ENCODE measurements around the gene SHISAL2A. TPM values are rescaled to one million over a fixed set of nuclear protein-coding genes. Genes with fewer than 3 reads are reported as not detected.

The SHISAL2A gene
- total RNA-seq, 1 experiment from 2014 or later, result 0.90 TPM

DNA sequence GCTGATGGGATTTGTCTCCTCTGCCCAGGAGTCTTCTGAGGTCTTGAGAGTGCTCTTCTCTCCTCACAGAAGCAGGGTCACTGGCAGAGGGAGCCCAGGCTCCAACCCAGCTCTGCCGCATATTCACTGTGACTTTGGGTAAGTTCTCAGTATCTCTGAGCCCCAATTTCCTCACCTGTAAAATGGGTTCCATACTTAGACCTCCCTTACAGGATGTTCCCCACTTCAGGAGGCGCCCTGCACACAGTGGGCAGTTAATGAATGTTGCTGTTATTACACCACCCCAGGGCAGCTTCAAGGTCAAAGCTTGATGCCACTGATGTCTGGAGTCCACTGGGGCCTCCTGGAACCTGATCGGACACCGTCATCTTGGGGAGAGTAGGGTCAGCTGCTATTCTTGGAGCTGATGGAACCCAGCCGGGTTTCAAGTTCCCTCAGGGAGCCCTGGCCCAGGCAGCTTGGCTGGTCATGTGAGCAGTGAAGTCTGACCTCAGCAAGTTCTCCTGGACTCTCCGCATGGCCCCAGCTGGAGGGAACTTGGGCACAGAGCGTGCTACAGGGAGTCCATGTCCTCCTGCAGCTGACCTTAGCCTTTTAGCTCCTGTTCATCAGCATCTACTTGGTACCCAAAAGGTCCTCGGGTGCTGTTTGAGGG lies 43.4 kb downstream of the SHISAL2A start:
- Histone ChIP-seq H2BK15ac (ENCODE audit: low read depth, low read length) (no peak overlapping the region), H3K18ac (ENCODE audit: insufficient read length, low read depth, low read length) (no peak overlapping the region), H2BK5ac (ENCODE audit: insufficient read length, low read length) (no peak overlapping the region), H4K5ac (ENCODE audit: insufficient read length, low read depth, low read length) (no peak overlapping the region), H3K56ac (ENCODE audit: insufficient read length, low read depth, low read length) (no peak overlapping the region), H3K4me2 (ENCODE audit: insufficient read depth, insufficient read length, low read length) (no peak overlapping the region), H4K8ac (replicated peaks; ENCODE audit: insufficient read length, low read depth, low read length) (no peak overlapping the region), H3K79me1 (ENCODE audit: insufficient read depth, low read depth, low read length, poor library complexity, severe bottlenecking) (no peaks in the 10 kb centered on the region), H2AFZ (ENCODE audit: low read length) (no peak overlapping the region), H3K9me3 (ENCODE audit: control insufficient read depth, low read depth, low read length) (no peaks in the 10 kb centered on the region), H3K27me3 (ENCODE audit: insufficient read depth, low read length) (no peaks in the 10 kb centered on the region), H3K23me2 (ENCODE audit: insufficient read length, low read depth, low read length, poor library complexity, severe bottlenecking) (no peaks in the 10 kb centered on the region), H2BK120ac (ENCODE audit: low read depth, low read length, poor library complexity, severe bottlenecking) (no peak overlapping the region), H2BK20ac (ENCODE audit: low read depth, low read length, poor library complexity, severe bottlenecking) (no peak overlapping the region), H3K79me2 (ENCODE audit: insufficient read depth, low read length) (no peaks in the 10 kb centered on the region), H3K4me1 (ENCODE audit: insufficient read depth, low read length) (no peaks in the 10 kb centered on the region; the same call in 1 of the 2 replicates), H3K27ac (ENCODE audit: insufficient read length, low read depth, low read length) (no peak overlapping the region), H3K14ac (ENCODE audit: insufficient read depth, low read length) (no peak overlapping the region), H3T11ph (ENCODE audit: low read length) (no peak overlapping the region), H3K9ac (ENCODE audit: extremely low read depth, insufficient read length, low read length) (no peak overlapping the region), H4K91ac (ENCODE audit: insufficient read length, low read depth, low read length) (no peak overlapping the region), H4K20me1 (ENCODE audit: control insufficient read depth, insufficient read depth, insufficient read length) (no peaks in the 10 kb centered on the region), H3K23ac (ENCODE audit: insufficient read length, low read depth, low read length) (no peak overlapping the region), H3K4ac (ENCODE audit: low read depth, low read length) (no peak overlapping the region), H2AK5ac (ENCODE audit: insufficient read length, low read length) (no peak overlapping the region), H2BK12ac (ENCODE audit: insufficient read length, low read depth, low read length) (no peak overlapping the region)
- no peak for TF ChIP-seq CTCF (conservative IDR thresholded peaks at IDR 0.05)
- H3K9me3 Mint-ChIP-seq, result no peaks in the 10 kb centered on the region
- H3K27me3 Mint-ChIP-seq (ENCODE audit: low read depth), result no peaks in the 10 kb centered on the region
- no peak overlapping the region for H3K4me3 Mint-ChIP-seq
- DNase-seq, result no peak
- H3K4me1 Mint-ChIP-seq, result peaks cover 24 to 30% of the 10 kb centered on the region in 2 experiments
- no peaks in the 10 kb centered on the region; a peak in 1 of 7 replicates for H3K36me3 Mint-ChIP-seq (ENCODE audit: insufficient read depth in 1 of 3, low read depth in 3 of 3)
- WGBS (ENCODE audit: extremely low coverage, insufficient read length, low lambda C conversion rate), result no CpG with 5 or more reads among the region's 8 CpGs
- H3K27ac Mint-ChIP-seq, result no peak overlapping the region; a peak in 2 of 7 replicates

Data from H9 (cell line).